ENCODE data around the gene GABPB1. TPM values are rescaled to one million over a fixed set of nuclear protein-coding genes. Genes with fewer than 3 reads are reported as not detected.

Gene GABPB1
- total and polyA plus RNA-seq, 2 of the 13 experiments (the other 11 are each of a cell fraction or from before 2014, with no cell fraction given): 17.5 to 39.5 TPM

GRCh38 chr15:50232791-50233190 lies 122.2 kb downstream of the GABPB1 start (continued):
- TF ChIP-seq GRHL1 (CRISPR knock-in tag; conservative IDR thresholded peaks at IDR 0.05) (no peak), DZIP1 (CRISPR knock-in tag; IDR thresholded peaks at IDR 0.05) (no peak), KDM1A (CRISPR knock-in tag; IDR thresholded peaks at IDR 0.05) (no peak), IRX3 (CRISPR knock-in tag; IDR thresholded peaks at IDR 0.05; ENCODE audit: borderline replicate concordance, low read depth) (no peak), RBM39 (IDR thresholded peaks at IDR 0.05; ENCODE audit: low read depth, low read length, poor library complexity, severe bottlenecking) (no peak)

GRCh38 chr15:50231761-50232160 lies 123.2 kb downstream of the GABPB1 start:
- FAIRE-seq (no peak), ATAC-seq (no peak), DNase-seq (ENCODE audit: low spot score) (no peak)
- Histone ChIP-seq H2AFZ (ENCODE audit: low read length) (no peak overlapping the region), H3K27me3 (ENCODE audit: control insufficient read depth in 1 of 2, insufficient read depth in 2 of 2, low read length in 2 of 2) (no peaks in the 10 kb centered on the region), H3K27ac (ENCODE audit: extremely low read length, insufficient read depth, low read length) (no peak overlapping the region), H3K4me2 (ENCODE audit: low read depth, low read length) (no peak overlapping the region), H3K36me3 (replicated peaks in 1 of 2; ENCODE audit: control insufficient read depth in 1 of 2, insufficient read depth in 2 of 2, low read length in 2 of 2) (peaks cover 3 to 24% of the 10 kb centered on the region in 2 experiments; a peak in 4 of 5 replicates), H4K20me1 (ENCODE audit: insufficient read depth, low read length) (no peaks in the 10 kb centered on the region), H3K9ac (ENCODE audit: insufficient read depth, low read depth, low read length) (no peak overlapping the region), H3K9me3 (ENCODE audit: low read length) (no peaks in the 10 kb centered on the region), H3K79me2 (ENCODE audit: insufficient read depth, low read length) (no peaks in the 10 kb centered on the region), H3K4me1 (ENCODE audit: insufficient read depth, low read length) (peaks cover 9% of the 10 kb centered on the region), H3K4me3 (replicated peaks in 1 of 3; ENCODE audit: insufficient read depth in 1 of 3, low read depth in 2 of 3, low read length in 3 of 3) (no peak overlapping the region)
- no TSS peak for BruUV-seq (replicated peaks)
- ChIA-PET POLR2A (no interaction called here), CTCF (ENCODE audit: low intra/inter-chr PET ratio, low total read pairs) (no interaction called here)
- in situ Hi-C loops (cut with HindIII; ENCODE audit: extremely low pct_ligation_motif_present, low pct_unique_long_range_greater_than_20kb) (no loop called here), intact Hi-C loops (cut with micrococcal nuclease; ENCODE audit: unreplicated experiment) (no loop called here)
- TF ChIP-seq AHDC1 (CRISPR knock-in tag; IDR thresholded peaks at IDR 0.05; ENCODE audit: borderline replicate concordance): no peak

Measured in HepG2 (cell line).